HT-29 (cell line): Measurements from ENCODE around the gene SAFB. TPM values are rescaled to one million over a fixed set of nuclear protein-coding genes. Genes with fewer than 3 reads are reported as not detected.

Source experiments
- DNase-seq: peaks from one replicate; pipeline ENCODE4 v3.0.0-alpha.2; 2015; ENCODE audit warnings: low spot score
- total RNA-seq: library from RNA; depleted of rRNA; stranded (reverse); fragments of >200 nt; shearing (Covaris generic); gene quantifications from 2 replicates; pipeline ENCODE4 v1.2.3, GENCODE V29; 2014

Gene SAFB
- total RNA-seq, 1 experiment from 2014 or later = 84.1 TPM

DNA sequence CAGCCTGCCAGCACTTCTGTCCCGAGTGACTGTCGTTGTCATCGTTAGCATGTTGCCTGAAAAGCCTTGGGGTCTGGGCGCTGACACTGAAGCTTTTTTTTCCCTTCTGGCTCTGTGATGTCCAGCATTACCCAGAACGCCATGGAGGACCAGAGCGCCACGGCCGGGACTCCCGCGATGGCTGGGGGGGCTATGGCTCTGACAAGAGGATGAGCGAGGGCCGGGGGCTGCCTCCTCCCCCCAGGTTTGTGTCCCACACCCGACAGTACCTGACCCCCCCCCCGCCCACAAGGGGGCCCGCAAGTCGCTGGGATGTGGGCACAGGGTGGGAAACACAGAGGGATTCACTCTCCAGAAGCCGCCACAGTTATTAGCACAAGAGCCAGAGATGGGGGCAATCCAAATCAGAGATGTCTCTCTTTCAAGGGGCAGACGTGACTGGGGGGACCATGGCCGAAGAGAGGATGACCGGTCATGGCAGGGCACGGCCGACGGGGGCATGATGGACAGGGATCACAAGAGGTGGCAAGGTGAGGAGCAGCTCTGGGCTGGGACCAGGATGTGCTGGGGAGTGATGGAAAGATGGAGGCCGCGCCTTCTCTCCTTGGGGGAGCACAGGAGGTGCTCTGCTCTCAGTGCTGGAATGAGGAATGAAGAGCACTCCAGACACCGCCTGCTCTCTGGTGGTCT, 44.2 kb downstream of the SAFB start:
- DNase-seq = no peak

DNA sequence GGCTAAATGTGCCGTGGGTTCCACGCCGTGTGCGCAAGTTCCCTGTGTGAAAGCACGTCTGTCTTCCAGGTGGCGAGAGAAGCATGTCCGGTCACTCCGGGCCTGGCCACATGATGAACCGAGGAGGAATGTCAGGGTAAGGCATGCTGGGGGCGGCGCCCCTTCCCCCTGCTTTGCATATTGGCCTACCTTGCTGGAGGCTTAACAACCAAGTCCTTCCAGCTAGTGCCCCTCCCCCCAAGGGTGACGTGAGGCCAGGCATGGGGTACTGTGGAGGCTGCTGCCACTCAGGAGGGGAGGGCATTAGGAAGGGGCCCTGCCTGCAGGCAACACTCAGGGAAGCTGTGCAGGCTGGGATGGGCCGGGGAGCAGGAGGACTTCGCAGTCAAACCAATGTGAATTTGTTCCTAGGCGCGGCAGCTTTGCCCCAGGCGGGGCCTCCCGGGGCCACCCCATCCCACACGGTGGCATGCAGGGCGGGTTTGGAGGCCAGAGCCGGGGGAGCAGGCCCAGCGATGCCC, 44.9 kb downstream of the SAFB start:
- DNase-seq = no peak

DNA sequence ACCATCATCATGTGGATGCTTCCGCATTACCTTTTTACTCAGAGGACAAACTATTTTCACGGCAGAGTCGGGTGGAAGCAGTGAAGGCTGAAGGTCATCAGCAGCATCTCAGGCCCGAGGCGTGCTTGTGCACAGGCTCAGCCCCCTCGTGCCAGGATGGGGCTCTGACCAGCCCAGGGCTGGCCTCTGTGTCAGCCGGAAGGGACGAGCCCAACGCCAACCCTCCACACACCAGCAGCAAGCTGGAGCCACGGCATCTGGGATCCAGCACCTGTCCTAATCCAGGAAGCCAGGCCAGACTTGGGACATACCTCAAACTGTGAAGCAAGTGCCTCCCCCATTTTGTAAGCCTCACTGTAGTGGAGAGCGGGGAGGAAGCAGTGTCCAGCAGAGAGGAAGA, 46.3 kb downstream of the SAFB start:
- DNase-seq = no peak

DNA sequence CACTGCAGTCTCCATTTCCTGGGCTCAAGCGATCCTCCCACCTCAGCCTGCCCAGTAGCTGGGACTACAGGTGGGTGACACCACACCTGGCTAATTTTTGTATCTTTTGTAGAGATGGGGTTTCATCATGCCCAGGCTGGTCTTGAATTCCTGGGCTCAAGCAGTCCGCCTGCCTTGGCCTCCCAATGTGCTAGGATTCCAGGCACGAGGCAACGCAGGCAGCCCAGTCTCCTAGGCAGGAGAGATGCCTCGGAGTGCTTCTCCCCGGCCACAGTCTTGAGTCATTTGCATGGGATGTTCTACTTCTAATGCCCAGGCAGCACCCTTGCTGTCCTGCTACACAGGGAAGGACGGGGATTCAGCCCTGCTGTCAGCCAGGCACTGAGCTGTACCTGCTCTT, 48.7 kb downstream of the SAFB start:
- no peak for DNase-seq

DNA sequence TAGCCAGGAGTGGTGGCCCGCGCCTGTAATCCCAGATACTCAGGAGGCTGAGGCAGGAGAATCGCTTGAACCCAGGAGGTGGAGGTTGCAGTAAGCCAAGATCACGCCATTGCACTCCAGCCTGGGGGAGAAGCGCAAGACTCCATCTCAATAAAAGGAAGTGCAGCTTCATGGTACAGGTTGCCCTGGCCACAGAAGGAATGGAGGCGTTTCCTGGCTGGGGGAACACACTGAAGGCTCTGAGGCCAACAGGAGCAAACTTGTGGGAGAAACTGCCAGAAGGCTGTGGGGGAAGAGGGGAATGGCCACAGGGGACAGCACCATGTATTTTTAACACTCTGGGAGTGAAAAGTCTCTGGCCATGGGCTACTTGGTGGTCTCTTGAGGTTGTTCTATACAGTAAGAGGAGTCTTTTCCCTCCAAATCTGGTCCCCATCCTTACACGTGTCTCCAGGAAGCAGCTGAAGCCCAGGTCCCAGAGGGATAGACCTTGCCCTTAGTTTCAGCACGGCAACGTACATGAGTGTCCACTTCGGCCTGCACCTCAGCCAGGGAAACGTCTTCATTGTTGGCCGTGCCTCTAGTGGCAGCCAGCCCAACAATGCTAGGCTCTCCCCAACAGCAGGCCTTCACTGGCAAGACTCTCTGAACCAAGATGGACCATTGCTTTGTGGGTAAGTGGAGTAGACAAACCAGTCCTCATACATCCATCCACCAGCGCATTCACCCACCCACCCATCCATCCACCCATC, 50.0 kb downstream of the SAFB start:
- DNase-seq = no peak

DNA sequence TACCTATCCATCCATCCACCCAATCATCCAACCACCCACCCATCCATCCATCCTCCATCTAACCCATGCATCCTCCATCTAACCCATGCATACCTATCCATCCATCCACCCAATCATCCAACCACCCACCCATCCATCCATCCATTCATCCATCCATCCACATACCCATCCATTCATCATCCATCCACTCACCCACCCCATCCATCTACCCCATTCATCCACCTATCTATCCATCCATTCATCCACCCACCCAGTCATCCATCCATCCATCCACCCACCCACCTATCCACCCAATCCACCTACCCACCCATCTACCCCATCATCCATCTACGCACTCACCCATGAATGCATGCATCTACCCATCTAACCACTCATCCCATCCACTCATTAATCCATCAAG, 50.9 kb downstream of the SAFB start:
- no peak for DNase-seq

DNA sequence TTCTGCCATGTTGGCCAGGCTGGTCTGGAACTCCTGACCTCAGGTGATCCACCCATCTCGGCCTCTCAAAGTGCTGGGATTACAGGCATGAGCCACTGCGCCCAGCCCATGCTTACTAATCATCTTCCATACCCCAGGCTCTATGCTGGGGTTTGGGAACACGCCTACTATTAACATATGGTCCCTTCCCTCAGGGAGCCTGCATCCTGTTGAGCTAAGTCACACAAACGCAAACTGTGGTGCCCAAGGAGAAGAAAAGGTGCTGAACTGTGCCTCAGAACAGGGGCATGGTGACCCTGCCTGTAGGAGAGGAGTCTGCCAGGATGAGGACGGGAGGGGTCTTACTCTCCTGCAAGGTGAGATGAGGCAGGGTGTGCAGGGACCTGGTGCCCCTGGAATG, 51.8 kb downstream of the SAFB start:
- DNase-seq = no peak

DNA sequence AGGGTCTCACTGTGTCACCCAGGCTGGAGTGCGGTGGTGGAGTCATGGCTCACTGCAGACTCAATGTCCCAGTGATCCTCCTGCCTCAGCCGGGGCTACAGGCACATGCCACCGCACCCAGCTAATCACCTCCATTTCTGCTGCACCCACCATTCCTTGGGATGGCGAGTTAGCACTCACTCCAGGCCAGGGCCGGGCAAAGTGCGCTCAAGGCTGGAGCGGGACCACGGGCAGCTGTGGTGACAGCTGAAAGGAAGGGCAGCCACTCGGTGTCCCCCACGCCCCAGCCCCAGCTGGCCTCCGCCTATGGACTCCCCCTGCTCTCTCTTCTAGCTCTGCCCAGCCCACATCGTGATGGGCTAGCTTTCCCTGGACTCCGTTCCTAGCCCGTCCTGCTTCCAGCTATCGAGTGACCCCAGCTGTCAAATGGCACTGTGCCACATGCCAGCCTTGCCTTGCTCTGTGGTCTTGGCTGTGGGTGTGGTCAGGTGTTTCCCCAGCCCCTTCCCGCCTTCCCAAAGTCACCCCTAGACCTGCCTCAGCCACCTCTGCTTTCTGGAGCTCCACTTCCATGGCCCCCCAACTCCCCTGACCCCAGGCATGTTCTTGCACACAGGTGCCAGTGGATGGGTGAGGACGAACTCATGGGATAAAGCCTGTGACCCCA, 53.4 kb downstream of the SAFB start:
- no peak for DNase-seq

DNA sequence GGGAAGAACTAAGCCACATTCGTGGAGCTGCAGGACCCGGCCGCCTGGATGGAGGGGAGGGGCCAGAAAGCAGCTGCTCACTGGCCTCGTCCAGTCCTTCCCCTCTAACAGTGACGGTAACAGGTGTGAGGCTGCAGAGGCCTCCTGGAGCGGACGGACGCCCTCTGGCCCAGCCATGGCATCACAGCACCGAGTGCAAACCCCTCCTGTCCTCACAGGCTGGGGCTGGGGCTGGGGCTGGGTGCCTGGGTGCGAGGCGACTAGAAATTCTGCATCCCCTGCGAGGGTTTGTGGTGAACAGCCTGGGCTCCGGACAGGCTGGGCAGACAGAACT, 53.9 kb downstream of the SAFB start:
- DNase-seq = no peak

DNA sequence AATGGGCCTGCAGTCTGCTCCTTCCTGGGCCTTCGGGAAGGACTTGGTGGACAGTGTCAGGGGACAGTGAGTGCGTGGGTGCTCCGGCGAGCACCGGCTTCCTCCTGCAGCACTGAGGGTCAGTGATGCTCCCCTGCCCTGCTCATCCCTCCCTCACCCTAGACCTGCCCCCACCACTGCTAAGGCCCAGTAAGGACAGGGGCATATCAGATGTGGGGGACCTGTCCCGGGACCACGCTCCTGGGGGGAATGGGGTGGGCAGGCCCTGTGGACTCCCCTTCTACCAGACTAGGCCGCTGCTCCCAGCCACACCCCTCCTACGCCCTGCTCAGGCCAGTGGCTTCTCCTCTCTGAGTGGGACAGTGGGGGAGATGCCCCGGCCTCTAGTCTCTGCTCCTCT, 54.3 kb downstream of the SAFB start:
- no peak for DNase-seq

DNA sequence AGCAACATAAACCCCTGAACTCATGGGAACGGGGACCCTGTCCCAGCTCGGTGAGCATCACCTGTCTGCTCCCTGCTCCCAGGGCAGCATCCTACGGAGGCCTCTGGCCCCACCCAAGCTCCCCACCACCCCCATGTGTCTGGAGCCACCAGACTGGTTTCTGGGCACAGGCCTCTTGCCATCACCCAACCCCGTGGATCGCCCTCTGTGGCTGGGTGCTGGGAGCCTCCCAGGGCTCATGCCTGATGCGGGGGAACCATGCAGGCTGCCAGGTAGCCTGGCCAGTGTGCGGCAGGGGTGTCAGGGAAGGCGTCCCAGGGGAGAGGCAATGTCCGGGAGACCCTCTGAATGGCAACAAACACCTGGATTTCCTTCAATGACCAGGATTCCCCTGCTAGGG, 54.7 kb downstream of the SAFB start:
- DNase-seq = no peak

DNA sequence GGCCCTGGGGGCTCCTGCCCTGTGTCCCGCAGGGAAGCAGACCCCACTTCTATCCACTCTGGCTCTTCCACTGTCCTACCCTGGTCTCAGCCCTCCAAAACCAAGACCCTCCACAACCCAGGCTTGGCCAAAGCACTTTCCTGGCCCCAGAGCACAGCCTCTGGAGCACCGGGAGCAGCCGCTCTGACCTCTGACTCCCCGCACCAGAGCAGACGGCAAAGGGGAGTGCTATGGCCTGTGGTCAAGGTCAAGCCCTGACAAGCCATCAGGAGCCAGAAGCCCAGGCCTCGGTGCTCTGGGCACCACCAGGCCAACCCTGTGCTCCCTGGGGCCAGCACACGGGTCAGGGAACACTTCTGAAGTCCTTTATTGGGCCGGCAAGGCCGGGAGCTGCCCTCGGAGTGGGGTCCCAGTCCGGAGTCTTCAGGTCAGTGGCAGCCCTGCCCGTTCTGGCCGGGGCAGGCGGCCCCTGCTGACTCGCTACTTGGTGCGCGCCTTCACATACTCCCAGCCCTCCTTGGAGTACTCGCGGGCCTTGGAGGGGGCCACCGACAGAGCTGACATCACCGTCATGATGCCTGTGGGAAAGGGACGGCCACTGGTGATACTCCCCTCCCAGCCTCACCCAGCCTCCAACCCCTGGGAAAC, 55.3 kb downstream of the SAFB start:
- DNase-seq = no peak

DNA sequence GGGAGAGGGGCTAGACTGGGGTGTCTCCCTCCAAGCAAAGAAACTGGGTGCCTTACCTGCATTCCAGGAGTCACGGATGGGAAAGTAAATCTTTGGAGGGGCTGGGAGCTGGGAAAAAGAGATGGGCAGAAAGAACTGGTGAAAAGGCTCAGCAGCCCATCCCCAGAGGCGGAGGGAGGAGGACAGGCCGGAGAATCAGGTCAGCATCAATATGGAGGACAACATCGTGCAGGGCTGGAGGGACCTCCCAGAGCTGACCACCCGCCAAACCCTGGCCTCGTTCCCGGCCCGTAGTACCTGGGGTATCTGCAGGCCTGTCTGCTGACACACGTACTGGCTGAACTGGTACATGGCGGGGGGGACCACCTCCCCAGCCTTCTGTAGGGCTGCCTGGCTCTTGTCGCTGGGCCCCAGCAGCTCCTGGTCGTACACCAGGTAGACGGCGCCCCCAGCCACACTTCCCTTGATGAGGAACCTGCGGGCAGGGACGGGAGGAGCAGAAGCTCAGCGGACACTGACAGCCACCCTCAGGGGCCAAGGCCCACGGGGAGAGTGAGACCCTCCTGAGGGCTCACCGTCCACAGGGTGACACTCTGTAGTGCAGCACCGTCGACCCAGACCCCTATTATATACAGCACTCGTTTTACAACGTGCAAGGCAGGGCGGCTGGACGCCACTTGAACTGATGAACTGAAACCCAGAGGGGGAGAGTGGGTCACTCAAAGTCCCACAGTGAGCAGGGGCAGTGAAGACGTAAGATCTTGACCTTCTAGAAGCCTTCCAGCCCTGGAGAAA, 56.6 kb downstream of the SAFB start:
- DNase-seq = no peak

DNA sequence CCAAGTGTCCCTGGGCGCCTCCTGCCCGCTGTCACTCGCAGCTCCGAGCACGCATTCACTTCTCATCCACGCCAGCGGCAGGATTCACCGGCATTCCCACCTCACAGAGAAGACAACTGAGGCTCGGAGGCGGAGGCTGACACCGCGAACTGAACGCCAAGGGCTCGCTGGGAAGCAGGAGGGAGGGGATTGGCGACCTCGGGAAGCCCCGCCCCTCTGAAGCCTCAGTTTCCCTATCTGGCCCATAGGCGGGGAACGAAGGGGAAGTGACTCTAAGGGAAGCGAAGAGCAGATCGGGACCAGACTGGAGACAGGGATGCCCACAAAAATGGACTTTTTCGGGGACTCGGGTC, 57.2 kb downstream of the SAFB start:
- DNase-seq = no peak

DNA sequence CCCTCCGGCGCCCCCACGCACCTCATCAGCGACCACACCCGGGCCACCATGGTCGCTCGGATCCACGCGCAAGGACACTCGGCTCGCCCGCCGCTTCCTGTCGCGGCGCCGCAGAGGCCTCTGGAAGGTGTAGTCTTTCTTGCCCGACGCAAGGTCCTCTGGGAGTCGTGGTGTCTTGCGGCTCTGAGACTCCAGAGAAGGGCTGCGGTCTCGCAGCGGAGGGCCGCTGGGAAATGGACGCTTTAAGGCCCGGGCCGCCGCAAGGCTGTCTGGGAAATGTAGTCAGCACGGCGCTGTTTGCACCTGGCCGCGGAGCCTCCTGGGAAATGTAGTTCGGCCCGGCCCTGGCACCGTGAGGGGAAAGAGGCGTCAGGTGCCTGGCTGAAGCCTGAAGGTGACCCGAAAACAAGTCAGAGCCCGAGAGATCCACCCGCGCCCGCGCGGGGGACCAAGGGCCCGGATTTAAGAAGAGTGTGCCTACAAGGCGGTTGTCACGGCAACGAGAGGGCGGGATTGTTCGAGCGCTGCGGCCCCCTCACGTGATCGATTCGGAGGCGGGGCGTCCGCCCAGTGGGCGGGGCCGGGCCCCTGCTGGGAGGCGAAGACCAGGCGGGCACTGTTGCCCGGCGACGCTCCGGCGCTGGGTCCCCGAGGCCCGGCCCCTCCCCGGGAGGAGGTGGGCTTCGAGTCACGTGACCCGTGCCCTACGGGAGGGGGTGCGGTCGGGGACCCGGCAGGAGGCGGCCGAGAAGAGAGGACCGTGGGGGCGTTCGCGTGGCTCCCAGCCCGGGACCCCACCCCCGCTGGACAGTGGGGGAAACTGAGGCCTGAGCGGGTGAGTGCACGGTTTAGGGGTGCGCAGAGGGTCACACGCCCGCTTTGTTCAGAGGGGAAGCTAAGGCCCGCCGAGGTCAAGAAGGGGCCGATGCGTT, 57.8 kb downstream of the SAFB start, which contains the start of the genes HSD11B1L and MICOS13:
TSS of gene HSD11B1L (plus strand) at position 591 of the 932 bp plus-strand sequence. CDS start 3,806 bp downstream, outside the sequence.
TSS of gene MICOS13 (minus strand) at position 80 of the 932 bp plus-strand sequence. CDS start at position 50, 30 bp downstream.
- peak; percentile 96 for DNase-seq

DNA sequence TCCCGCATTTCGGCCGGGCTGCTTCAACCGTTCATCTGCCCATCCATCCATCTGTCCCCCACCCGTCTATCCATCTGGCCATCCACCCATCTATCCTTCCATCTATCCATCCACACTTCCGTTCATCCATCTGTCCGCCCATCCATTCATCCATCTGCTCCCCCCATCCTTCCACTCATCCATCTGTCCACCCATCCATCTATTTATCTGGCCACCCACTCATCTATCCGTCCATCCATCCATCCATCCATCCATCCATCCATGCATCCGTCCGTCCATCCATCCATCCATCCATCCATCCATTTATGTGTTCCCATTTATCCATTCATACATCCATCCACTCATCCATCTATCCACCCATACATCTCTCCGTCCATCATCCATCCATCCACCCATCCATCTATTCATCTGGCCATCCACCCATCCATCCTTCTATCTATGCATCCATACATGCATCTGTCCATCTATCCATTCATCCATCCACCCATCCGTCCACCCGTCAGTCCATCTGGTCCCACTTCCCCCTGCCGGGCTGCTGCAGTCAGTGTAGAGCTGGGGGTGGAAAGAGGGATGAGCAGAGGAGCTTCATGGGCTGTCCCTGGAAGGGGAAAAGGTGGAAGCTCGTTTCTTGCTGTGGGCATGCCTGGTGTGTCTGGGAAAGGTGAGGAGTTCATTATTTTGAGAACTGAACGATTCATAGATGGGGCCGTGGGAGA, 58.7 kb downstream of the SAFB start:
- no peak for DNase-seq

DNA sequence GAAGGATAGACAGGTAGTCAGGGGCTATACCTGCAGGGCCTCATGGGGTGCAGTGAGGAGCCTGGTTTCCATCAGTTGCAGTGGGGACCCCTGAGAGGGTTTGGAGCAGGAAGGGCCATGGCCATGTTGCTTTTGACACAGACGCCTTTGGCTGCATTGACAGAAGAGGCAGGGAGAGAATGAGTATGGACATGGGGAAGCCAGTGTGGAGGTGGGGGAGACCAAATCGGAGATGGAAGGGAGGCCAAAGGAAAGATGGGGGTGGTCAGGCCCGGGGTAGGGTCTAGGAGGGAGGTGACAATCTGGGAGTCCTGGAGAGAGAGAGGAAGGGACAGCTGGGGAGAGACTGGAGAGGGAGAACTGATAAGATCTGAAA, 59.2 kb downstream of the SAFB start:
- DNase-seq = no peak

DNA sequence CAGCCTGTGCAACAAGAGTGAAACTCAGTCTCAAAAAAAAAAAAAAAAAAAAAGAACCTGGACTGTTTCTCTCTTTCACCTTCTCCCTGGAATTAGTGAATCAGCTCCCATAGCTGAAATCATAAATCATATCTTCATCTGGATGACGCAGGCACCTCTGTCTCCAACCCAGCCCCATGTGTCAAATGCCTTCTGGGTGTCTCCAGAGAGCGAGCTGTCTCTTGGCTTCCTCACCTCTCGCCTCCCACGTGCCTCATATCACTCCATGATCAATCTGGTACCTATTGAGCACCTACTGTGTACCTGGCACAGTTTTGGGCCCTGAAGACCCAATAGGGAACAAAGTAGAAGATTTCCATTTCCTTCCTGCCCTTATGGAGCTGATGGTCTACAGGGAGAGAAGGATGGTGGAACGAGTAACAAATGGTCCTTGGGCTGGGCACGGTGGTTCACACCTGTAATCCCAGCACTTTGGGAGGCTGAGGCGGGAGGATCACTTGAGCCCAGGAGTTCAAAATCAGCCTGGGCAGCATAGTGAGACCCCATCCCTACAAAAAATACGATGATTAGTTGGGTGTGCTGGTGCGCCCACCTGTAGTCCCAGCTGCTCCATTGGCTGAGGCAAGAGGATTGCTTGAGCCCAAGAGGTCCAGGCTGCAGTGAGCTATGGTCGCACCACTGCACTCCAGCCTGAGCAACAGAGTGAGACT, 60.4 kb downstream of the SAFB start:
- DNase-seq = no peak
